HEK293T (cell line): ENCODE measurements around the gene CD96.

ENCODE experiments used
- ARNT ChIP-seq: fragments of 450-650 bp; IDR thresholded peaks from 2 replicates; pipeline ENCODE4 v1.6.1; 2017; ENCODE audit warnings: mild to moderate bottlenecking
- HDGF ChIP-seq: fragments of 450-650 bp; IDR thresholded peaks from 2 replicates; pipeline ENCODE4 v1.6.1; 2017; ENCODE audit warnings: antibody characterized with exemption, borderline replicate concordance
- SP1 ChIP-seq: fragments of 450-650 bp; IDR thresholded peaks from 2 replicates; pipeline ENCODE4 v1.6.1; 2017

GRCh38 chr3:111607240-111607920 is 65.4 kb downstream of the CD96 start:
- TF ChIP-seq HDGF = no peak
- no peak for TF ChIP-seq SP1
- no peak for TF ChIP-seq ARNT
